ENCODE results near the gene TGM4.

DNA sequence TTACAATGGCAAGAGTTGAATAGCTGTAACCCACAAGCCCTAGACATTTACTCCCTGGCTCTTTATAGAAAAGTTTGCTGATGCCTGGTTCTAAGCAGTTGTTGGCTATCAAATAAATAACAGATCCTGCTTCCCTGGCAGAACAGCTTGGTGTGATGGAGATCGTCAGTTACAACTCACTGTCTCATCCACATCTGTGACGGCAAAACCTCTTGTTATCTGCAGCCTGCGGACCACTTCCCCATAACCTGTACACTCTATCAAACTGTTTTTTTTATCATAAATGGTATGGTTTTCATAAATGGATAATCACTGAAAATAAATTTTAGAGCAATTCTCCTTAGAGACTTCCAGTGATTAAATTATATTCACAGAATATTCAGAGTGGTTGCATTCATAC is 87.5 kb downstream of the TGM4 start:
- TF ChIP-seq, protein P1, sequence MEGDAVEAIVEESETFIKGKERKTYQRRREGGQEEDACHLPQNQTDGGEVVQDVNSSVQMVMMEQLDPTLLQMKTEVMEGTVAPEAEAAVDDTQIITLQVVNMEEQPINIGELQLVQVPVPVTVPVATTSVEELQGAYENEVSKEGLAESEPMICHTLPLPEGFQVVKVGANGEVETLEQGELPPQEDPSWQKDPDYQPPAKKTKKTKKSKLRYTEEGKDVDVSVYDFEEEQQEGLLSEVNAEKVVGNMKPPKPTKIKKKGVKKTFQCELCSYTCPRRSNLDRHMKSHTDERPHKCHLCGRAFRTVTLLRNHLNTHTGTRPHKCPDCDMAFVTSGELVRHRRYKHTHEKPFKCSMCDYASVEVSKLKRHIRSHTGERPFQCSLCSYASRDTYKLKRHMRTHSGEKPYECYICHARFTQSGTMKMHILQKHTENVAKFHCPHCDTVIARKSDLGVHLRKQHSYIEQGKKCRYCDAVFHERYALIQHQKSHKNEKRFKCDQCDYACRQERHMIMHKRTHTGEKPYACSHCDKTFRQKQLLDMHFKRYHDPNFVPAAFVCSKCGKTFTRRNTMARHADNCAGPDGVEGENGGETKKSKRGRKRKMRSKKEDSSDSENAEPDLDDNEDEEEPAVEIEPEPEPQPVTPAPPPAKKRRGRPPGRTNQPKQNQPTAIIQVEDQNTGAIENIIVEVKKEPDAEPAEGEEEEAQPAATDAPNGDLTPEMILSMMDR (IDR thresholded peaks at IDR 0.05), result no peak
- TF ChIP-seq EZH2 (IDR thresholded peaks at IDR 0.05; ENCODE audit: borderline replicate concordance, insufficient read depth, low read depth, low read length, poor library complexity, severe bottlenecking), result no peak
